HG02678 (cell line): ENCODE results near the gene APLP1.
"Not testable (repeated sequence)": the region's sequence is repeated elsewhere in the genome, so short reads cannot be mapped to it uniquely, and the experiment has no call there.

ENCODE experiments used
- ATAC-seq: cut with Tn5 transposase; IDR thresholded peaks from one replicate; pipeline ENCODE4 v1.9.1; 2021; ENCODE audit warnings: mild to moderate bottlenecking, moderate library complexity; ENCODE audit not compliant: unreplicated experiment

APLP1 gene

GRCh38 chr19:35868172-35868822 is at the start of gene APLP1:
APLP1 (plus strand) TSS chr19:35868574; CDS start chr19:35868637, 63 bp downstream.
- peak; percentile 54 for ATAC-seq

- ATAC-seq, result no peak
Observed at GRCh38 chr19:35822579-35822978, 45.8 kb upstream of the APLP1 start.

DNA sequence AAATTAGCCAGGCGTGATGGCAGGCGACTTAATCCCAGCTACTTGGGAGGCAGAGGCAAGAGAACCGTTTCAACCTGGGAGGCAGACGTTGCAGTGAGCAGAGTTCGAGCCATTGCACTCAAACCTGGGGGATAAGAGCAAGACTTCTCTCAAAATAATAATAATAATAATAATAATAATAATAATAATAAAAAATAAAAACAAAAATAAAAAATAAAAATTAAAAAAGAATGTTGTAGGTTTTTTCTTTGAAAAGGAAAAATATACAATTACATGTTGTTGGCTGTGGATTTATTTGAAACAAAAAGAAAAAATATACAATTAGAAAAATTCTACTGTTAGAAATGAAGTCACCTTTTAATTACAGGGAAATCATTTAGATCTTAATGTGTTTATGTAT is 44.2 kb upstream of the APLP1 start:
- ATAC-seq, result no peak

- no peak for ATAC-seq
Observed at GRCh38 chr19:35828692-35829301, 39.6 kb upstream of the APLP1 start.

DNA sequence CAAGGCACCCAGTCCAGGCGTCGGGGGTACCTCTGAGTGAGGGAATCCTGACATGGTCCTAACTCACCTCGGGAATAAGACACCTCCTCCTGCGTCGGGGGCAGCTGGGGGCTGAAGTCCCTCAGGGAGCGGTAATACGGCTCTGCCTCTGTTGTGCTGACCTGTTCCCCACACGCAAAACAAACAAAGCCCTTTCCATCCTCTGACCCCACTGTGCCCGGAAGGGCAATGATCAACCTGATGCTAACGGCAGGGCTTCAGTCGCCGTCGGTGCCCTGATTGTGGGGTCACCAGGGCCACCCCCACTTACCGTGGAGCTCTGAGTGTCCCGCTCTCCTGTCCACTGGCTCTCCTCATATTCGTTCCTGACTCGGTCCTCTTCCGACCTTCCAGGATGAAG is 37.4 kb upstream of the APLP1 start:
- ATAC-seq, result no peak

GRCh38 chr19:35832054-35832453 is 36.3 kb upstream of the APLP1 start:
- ATAC-seq, result no peak

DNA sequence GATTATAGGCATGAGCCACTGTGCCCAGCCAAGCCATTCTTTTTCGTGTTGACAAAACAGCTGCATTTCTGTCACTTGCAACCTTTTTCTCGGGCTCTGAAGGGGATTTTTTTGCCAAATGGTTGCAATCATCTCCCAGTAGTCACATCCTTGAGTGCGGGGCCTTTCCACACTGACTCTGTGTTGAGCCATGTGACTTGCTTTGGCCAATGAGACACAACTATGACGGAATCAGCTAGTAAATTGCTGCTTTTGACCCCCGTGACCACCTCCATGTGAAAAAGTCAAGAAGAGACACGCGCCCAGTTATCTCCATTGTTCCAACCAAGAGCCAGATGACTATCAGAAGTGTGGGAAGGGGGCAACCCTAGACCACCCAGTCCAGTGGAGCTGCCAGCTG is 34.4 kb upstream of the APLP1 start:
- no peak for ATAC-seq

- ATAC-seq, result not testable (repeated sequence)
Observed at GRCh38 chr19:35836096-35836495, 32.3 kb upstream of the APLP1 start.

GRCh38 chr19:35841961-35842595 is 26.3 kb upstream of the APLP1 start:
- no peak for ATAC-seq

GRCh38 chr19:35842666-35843272 is 25.6 kb upstream of the APLP1 start:
- no peak for ATAC-seq

- no peak for ATAC-seq
Observed at GRCh38 chr19:35843676-35844481, 24.5 kb upstream of the APLP1 start.

GRCh38 chr19:35844482-35845214 is 23.7 kb upstream of the APLP1 start:
- no peak for ATAC-seq

DNA sequence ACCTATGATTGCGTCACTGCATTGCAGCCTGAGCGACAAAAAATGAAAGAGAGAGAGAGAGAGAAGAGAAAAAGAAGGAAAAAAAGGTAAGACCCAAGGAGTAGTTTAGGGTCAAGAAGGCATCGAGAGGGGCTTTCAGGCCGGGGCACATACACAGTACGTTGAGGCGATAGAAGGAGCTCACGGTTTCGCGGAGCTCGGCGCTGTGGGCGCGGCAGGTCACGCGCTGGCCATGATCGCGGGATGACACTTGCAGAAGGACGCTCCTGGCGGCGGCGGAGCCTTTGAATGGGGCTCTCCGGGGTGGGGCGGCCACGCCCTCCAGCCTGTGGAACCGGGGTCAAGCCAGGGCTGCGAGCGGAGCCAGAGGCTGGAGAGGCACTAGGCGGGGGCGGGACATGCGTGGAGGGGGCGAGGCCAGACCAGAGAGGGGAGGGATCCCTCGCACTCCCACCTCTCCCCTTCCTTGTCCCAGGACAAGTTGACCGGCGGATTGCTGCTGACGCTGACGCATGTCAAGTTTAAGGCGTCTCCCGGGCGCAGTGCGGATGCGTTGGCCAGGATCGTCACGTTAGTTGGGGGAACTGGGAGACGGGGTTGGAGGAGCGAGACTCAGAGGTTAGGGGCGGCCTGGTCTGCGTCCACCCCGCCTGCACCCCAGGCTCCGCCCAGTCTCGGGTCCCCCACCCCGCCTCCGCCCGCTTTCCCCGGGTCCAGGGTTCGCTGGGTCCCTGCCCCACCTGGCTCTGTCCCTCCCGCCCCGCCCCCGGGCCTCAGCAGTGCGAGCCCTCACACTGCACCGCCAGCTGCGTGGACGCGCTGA is 22.9 kb upstream of the APLP1 start:
- no peak for ATAC-seq

DNA sequence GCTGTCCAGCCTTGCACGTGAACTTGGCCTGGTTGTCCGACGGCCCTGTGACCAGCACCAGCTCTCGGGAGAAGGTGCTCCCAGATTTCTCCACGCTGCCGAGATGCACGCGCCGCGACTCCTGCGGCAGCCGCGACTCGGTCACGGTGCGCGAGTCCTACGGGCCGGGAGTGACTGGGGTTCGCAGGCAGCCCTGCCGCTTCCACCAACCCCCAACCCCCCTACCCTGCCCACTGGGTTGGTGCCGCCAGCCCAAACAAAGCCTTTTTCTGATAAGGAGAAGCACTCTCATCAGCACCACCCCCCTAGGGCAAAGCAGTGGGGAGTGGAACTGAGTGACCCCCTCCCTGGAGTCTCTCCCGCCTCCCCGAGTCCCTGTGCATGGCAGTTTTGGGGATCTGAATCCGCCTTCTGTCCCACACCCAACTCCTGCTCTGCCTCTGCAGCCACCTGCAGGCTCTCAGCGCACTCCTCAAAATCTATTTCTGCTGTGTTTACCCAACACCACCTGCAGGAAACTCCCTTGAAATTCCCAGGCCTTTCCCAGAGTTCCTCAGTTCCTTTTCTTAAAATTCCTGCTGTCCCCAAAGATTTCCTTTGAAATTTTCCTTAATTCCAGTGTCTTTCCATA is 22.2 kb upstream of the APLP1 start:
- no peak for ATAC-seq

- no peak for ATAC-seq
Observed at GRCh38 chr19:35847911-35848310, 20.5 kb upstream of the APLP1 start.

- no peak for ATAC-seq
Observed at GRCh38 chr19:35848486-35848885, 19.9 kb upstream of the APLP1 start.

DNA sequence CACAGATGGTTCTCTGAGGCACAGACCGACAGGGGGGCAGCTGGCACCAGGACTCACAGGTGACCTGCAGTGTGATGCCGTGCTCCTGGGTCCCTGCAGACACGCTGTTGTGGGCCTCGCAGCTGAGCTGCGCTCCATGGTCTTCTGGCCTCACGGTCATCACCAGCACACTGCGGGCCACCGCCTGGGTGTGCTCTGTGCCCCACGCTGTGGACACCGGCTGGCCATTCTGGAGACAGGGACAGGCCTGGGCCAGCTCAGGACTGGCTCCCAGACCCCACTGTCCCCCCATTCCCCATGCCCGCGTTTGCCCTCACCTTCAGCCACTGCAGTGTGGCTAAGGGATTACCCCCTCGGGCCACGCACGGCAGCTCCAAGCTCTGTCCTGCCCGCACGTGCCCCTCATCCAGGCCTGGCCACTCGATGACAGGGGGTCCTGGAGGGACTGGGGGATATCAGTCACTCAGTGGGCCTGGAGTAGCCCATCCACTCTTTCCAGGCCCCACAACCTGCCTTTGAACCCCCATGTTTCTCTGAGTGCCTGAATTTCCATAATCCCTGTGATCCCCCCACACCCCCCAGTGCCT is 19.4 kb upstream of the APLP1 start:
- ATAC-seq, result no peak

GRCh38 chr19:35851213-35852028 is 17.0 kb upstream of the APLP1 start:
- no peak for ATAC-seq
